OCI-LY7 (cell line): ENCODE data around the gene EMC9. TPM values are rescaled to one million over a fixed set of nuclear protein-coding genes. Genes with fewer than 3 reads are reported as not detected.

Experiments
- BruUV-seq: library from RNA; stranded (reverse); fragments of 400-500 nt; replicated peaks from 2 replicates; lab custom pipeline; 2021; lab: Mats Ljungman, UMichigan
- CTCF ChIA-PET: fragments of 300-600 bp; sonication (Branson Sonifier 250); formaldehyde crosslinking; loops from one replicate; lab custom pipeline; 2022; ENCODE audit warnings: antibody characterized with exemption; ENCODE audit not compliant: unreplicated experiment; lab: Charles Lee
- POLR2A ChIA-PET: fragments of 300-600 bp; sonication (Branson Sonifier 250); formaldehyde crosslinking; loops from one replicate; lab custom pipeline; 2022; ENCODE audit warnings: antibody characterized with exemption; lab: Charles Lee
- DNase-seq: peaks from one replicate; pipeline ENCODE4 v3.0.0-alpha.2; 2015; ENCODE audit warnings: low spot score
- H2AFZ ChIP-seq: fragments of 200-600 bp; sonication (generic), shearing (Covaris generic); 2 replicates; pipeline ENCODE4 v1.6.1; 2014; ENCODE audit warnings: mild to moderate bottlenecking, antibody characterized with exemption, low read length, moderate library complexity
- H3K27ac ChIP-seq: fragments of 200-600 bp; sonication (generic); 2 replicates; pipeline ENCODE4 v1.5.1; 2014; ENCODE audit warnings: mixed run types, low read depth, mild to moderate bottlenecking, moderate library complexity, low read length, inconsistent platforms; ENCODE audit not compliant: poor library complexity, severe bottlenecking
- H3K36me3 ChIP-seq: fragments of 200-600 bp; sonication (generic); 2 replicates; pipeline ENCODE4 v1.6.1; 2014; ENCODE audit warnings: mild to moderate bottlenecking, antibody characterized with exemption, low read length, moderate library complexity, mixed read lengths; ENCODE audit not compliant: insufficient read depth
- H3K4me1 ChIP-seq: fragments of 200-600 bp; sonication (generic); 2 replicates; pipeline ENCODE4 v1.5.1; 2014; ENCODE audit warnings: mild to moderate bottlenecking, low read length; ENCODE audit not compliant: insufficient read depth, poor library complexity, severe bottlenecking
- H3K4me2 ChIP-seq: fragments of 200-600 bp; sonication (generic); 2 replicates; pipeline ENCODE4 v1.6.1; 2014; ENCODE audit warnings: mild to moderate bottlenecking, low read length
- H3K4me3 ChIP-seq: fragments of 200-600 bp; sonication (generic); 2 replicates; pipeline ENCODE4 v1.5.1; 2014; ENCODE audit warnings: mild to moderate bottlenecking, low read depth, low read length; ENCODE audit not compliant: poor library complexity, severe bottlenecking
- H3K79me2 ChIP-seq: fragments of 200-600 bp; sonication (generic); 2 replicates; pipeline ENCODE4 v1.6.1; 2016; ENCODE audit warnings: low read depth, mild to moderate bottlenecking, low read length, moderate library complexity, mixed read lengths; ENCODE audit not compliant: insufficient read depth
- H3K9me2 ChIP-seq: fragments of 200-600 bp; sonication (generic); 2 replicates; pipeline ENCODE4 v1.6.1; 2016; ENCODE audit warnings: mild to moderate bottlenecking, low read length, mixed read lengths; ENCODE audit not compliant: insufficient read depth
- H3K9me3 ChIP-seq: fragments of 200-600 bp; sonication (generic); 2 replicates; pipeline ENCODE4 v1.6.1; 2014; ENCODE audit warnings: mild to moderate bottlenecking, mixed run types, low read length, mixed read lengths
- H4K20me1 ChIP-seq: fragments of 200-600 bp; sonication (generic); 2 replicates; pipeline ENCODE4 v1.6.1; 2014; ENCODE audit warnings: mild to moderate bottlenecking, antibody characterized with exemption, low read length, moderate library complexity, mixed read lengths; ENCODE audit not compliant: insufficient read depth
- EZH2phosphoT487 ChIP-seq: fragments of 200-600 bp; sonication (generic); IDR thresholded peaks from 2 replicates; pipeline ENCODE4 v1.6.1; 2018; ENCODE audit warnings: low read depth, borderline replicate concordance, mild to moderate bottlenecking, mixed run types, antibody characterized with exemption, low read length, moderate library complexity, mixed read lengths
- intact Hi-C: fragments of 100-400 bp; cut with micrococcal nuclease; formaldehyde crosslinking; loops from one replicate; pipeline ENCODE4 v1.10.0; 2022; ENCODE audit not compliant: unreplicated experiment
- total RNA-seq, 2 experiments: library from RNA; depleted of rRNA in 1 of 2; stranded (reverse); fragments of >200 nt in 1 of 2; shearing (Covaris generic) in 1 of 2; gene quantifications; 2 replicates each; pipeline ENCODE4 v1.2.3, GENCODE V29; 2014 to 2022
- TF ChIP-seq, protein P1 (sequence below): fragments of 200-600 bp; sonication (generic); conservative IDR thresholded peaks from 2 replicates; pipeline ENCODE4 v1.5.1; 2014; ENCODE audit warnings: mild to moderate bottlenecking, antibody characterized with exemption, low read length, moderate library complexity, mixed read lengths

The EMC9 gene
- total RNA-seq, 2 experiments from 2014 or later = 72.0 to 74.8 TPM

DNA sequence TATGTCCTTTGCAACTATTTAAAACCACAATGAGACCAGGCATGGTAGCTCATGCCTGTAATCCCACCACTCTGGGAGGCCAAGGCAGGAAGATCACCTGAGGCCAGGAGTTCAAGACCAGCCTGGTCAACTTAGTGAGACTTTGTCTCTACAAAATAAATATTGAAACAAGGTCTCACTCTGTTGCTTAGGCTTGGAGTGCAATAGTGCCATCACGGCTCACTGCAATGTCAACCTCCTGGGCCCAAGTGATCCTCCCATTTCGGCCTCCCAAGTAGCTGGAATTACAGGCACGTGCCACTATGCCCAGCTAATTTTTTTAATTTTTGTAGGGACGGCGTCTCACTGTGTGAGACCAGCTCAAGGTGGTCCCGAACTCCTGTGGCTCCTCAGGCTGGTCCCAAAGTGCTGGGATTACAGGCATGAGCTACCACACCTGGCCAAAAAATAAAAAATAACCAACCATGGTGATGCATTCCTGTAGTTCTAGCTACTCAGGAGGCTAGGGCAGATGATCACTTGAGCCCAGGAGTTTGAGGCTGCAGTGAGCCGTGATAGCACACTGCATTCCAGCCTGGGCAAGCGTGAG lies 11.9 kb downstream of the EMC9 start:
- TF ChIP-seq EZH2phosphoT487 = no peak
- TF ChIP-seq, protein P1, sequence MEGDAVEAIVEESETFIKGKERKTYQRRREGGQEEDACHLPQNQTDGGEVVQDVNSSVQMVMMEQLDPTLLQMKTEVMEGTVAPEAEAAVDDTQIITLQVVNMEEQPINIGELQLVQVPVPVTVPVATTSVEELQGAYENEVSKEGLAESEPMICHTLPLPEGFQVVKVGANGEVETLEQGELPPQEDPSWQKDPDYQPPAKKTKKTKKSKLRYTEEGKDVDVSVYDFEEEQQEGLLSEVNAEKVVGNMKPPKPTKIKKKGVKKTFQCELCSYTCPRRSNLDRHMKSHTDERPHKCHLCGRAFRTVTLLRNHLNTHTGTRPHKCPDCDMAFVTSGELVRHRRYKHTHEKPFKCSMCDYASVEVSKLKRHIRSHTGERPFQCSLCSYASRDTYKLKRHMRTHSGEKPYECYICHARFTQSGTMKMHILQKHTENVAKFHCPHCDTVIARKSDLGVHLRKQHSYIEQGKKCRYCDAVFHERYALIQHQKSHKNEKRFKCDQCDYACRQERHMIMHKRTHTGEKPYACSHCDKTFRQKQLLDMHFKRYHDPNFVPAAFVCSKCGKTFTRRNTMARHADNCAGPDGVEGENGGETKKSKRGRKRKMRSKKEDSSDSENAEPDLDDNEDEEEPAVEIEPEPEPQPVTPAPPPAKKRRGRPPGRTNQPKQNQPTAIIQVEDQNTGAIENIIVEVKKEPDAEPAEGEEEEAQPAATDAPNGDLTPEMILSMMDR = no peak
- no peak overlapping the region for H3K27ac ChIP-seq
- no peak overlapping the region for H3K4me3 ChIP-seq
- DNase-seq = no peak
- H2AFZ ChIP-seq = no peak overlapping the region
- POLR2A ChIA-PET = interaction anchor here (0.8 to 1.4 kb wide), 4 partner anchors 14 to 34 kb away, joined by 3 to 4 read pairs (median 3); partner anchors contain the start of gene DCAF11
- H3K4me2 ChIP-seq = no peak overlapping the region
- no peaks in the 10 kb centered on the region for H3K36me3 ChIP-seq
- H3K9me2 ChIP-seq = no peaks in the 10 kb centered on the region
- BruUV-seq = no TSS peak
- CTCF ChIA-PET = interaction anchor here (0.6 kb wide), 1 partner anchor 8 kb away, joined by 3 read pairs; no protein-coding TSS in a partner anchor
- H3K9me3 ChIP-seq = no peaks in the 10 kb centered on the region
- H4K20me1 ChIP-seq = no peaks in the 10 kb centered on the region
- intact Hi-C loops = no loop called here
- no peaks in the 10 kb centered on the region for H3K79me2 ChIP-seq
- peaks cover 20% of the 10 kb centered on the region for H3K4me1 ChIP-seq

DNA sequence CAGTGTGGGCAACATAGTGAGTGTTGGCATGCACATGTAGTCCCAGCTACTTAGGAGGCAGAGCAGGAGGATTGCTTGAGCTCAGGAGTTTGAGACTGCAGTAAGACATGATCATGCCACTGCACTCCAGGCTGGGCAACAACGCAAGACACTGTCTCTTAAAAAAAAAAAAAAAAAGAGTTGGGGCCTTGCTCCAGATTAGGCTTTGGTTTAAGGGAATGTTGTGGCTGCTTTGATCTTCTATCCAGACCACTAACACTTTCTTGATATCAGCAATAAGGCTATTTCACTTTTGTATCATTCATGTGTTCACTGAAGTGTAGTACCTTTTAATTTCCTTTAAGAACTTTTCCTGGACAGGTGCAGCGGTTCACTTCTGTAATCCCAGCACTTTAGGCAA lies 13.7 kb downstream of the EMC9 start:
- POLR2A ChIA-PET = interaction anchor here (0.9 to 1.7 kb wide), 3 partner anchors 9 to 12 kb away, joined by 3 to 10 read pairs (median 3); partner anchors contain the start of genes DCAF11, NRL and PSME1
- TF ChIP-seq, protein P1 = no peak
- TF ChIP-seq EZH2phosphoT487 = no peak
- H3K4me2 ChIP-seq = 0 out of 2 replicates have a peak overlapping the region, but pooled peaks have one; percentile 2
- intact Hi-C loops = no loop called here
- H4K20me1 ChIP-seq = no peaks in the 10 kb centered on the region
- H3K36me3 ChIP-seq = peaks cover 13% of the 10 kb centered on the region; the same call in 1 of the 2 replicates
- H3K9me2 ChIP-seq = no peaks in the 10 kb centered on the region
- CTCF ChIA-PET = no interaction called here
- H3K79me2 ChIP-seq = no peaks in the 10 kb centered on the region
- no peak overlapping the region for H3K27ac ChIP-seq
- DNase-seq = no peak
- H2AFZ ChIP-seq = no peak overlapping the region
- H3K9me3 ChIP-seq = no peaks in the 10 kb centered on the region
- H3K4me3 ChIP-seq = no peak overlapping the region
- H3K4me1 ChIP-seq = peaks cover 20% of the 10 kb centered on the region
- BruUV-seq = no TSS peak

DNA sequence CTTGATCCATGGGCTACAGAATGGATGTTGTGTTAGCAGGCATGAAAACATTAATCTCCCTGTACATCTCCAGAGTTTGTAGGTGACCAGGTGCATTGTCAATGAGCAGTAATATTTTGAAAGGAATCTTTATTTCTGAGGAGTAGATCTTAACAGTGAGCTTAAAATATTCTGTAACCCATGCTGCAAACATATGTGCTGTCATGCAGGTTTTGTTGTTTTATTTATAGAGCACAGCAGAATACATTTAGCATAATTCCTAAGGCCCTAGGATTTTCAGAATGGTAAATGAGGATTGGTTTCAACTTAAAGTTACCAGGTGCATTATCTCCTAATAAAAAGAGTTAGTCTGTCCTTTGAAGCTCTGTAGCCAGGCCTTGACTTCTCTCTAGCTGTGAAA lies 14.5 kb downstream of the EMC9 start:
- intact Hi-C loops = no loop called here
- H3K4me3 ChIP-seq = no peak overlapping the region
- POLR2A ChIA-PET = interaction anchor here (0.7 to 1.8 kb wide), 7 partner anchors 8 to 920 kb away, joined by 3 to 10 read pairs (median 3); partner anchors contain the start of genes DCAF11, NRL and PSME1
- no peaks in the 10 kb centered on the region for H4K20me1 ChIP-seq
- H3K4me2 ChIP-seq = no peak overlapping the region
- H3K36me3 ChIP-seq = peaks cover 15% of the 10 kb centered on the region; the same call in 1 of the 2 replicates
- H2AFZ ChIP-seq = no peak overlapping the region
- peaks cover 14% of the 10 kb centered on the region for H3K4me1 ChIP-seq
- CTCF ChIA-PET = no interaction called here
- no peak overlapping the region for H3K27ac ChIP-seq
- no peaks in the 10 kb centered on the region for H3K9me3 ChIP-seq
- no peaks in the 10 kb centered on the region for H3K79me2 ChIP-seq
- no peaks in the 10 kb centered on the region for H3K9me2 ChIP-seq
- TF ChIP-seq EZH2phosphoT487 = no peak
- TF ChIP-seq, protein P1 = no peak
- no TSS peak for BruUV-seq
- DNase-seq = no peak
